ACC112 (cell line): Measurements from ENCODE around the gene SLC38A10.

Experiments
- H2AFZ ChIP-seq: fragments of 200-600 bp; sonication (generic); one replicate; pipeline ENCODE4 v1.6.0; 2017; ENCODE audit warnings: antibody characterized with exemption, low read length; ENCODE audit not compliant: unreplicated experiment
- H3K27ac ChIP-seq: fragments of 200-600 bp; sonication (generic); 2 replicates; pipeline ENCODE4 v1.5.1; 2014; ENCODE audit warnings: low read depth, mild to moderate bottlenecking, antibody characterized with exemption, low read length, moderate library complexity
- H3K27me3 ChIP-seq: fragments of 200-600 bp; sonication (generic); 2 replicates; pipeline ENCODE4 v1.6.1; 2014; ENCODE audit warnings: mild to moderate bottlenecking, antibody characterized with exemption, low read length, moderate library complexity, mixed read lengths; ENCODE audit not compliant: insufficient read depth
- H3K36me3 ChIP-seq: fragments of 200-600 bp; sonication (generic); 2 replicates; pipeline ENCODE4 v1.6.1; 2016; ENCODE audit warnings: mild to moderate bottlenecking, antibody characterized with exemption, low read length, moderate library complexity, mixed read lengths; ENCODE audit not compliant: insufficient read depth
- H3K4me1 ChIP-seq: fragments of 200-600 bp; sonication (generic); one replicate; pipeline ENCODE4 v1.6.1; 2016; ENCODE audit warnings: low read length, mixed read lengths; ENCODE audit not compliant: insufficient read depth, unreplicated experiment, control insufficient read depth
- H3K4me3 ChIP-seq: fragments of 200-600 bp; sonication (generic); 2 replicates; pipeline ENCODE4 v1.5.1; 2014; ENCODE audit warnings: mild to moderate bottlenecking, low read depth, low read length
- H3K79me2 ChIP-seq: fragments of 200-600 bp; sonication (generic); one replicate; pipeline ENCODE4 v1.6.0; 2016; ENCODE audit warnings: low read length; ENCODE audit not compliant: control insufficient read depth, unreplicated experiment, insufficient read depth

The SLC38A10 gene

DNA sequence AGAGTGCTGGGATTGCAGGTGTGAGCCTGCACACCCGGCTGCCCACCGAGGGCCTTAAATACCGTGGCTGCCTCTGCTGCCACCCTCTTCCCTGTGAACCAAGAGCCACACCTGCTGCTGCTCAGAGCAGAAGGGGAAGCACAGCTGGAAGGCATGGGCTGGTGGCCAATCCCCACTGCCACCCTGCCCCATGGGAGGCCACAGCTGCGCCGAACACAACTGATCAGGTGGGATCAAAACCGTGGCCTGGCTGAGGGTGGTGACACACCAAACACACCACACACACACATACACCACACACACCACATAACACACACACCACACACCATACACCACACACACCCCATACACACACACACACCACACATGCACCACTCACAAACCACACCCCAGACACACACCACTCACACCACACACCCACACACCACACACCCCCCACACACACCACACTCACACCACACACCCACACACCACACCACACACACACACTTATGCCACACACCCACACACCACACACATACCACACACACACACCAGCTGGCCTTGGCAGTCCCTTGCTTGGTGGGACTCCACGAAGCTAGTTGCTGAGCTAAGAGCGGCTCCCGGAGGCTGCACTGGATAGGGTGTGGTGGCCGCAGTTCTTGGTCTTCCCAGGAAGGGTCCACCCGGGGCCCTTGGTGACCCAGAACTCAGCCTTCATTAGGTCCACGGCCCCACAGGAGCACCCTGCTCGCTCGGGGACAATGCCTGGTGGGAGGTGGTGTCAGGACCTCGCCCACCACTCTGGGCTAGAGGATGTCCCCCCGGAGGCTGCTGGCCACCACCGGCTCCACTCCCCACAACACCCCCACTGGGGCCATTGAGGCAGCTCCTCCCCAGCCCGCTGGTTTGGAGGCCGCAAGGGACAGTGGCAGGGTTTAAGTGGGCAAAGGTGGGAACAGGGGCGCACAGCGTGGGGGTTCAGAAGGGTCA is 87.2 kb downstream of the SLC38A10 start:
- Histone ChIP-seq H2AFZ (no peak overlapping the region), H3K27me3 (no peaks in the 10 kb centered on the region), H3K27ac (no peak overlapping the region), H3K79me2 (no peaks in the 10 kb centered on the region), H3K36me3 (no peaks in the 10 kb centered on the region), H3K4me3 (no peak overlapping the region), H3K4me1 (no peaks in the 10 kb centered on the region)

DNA sequence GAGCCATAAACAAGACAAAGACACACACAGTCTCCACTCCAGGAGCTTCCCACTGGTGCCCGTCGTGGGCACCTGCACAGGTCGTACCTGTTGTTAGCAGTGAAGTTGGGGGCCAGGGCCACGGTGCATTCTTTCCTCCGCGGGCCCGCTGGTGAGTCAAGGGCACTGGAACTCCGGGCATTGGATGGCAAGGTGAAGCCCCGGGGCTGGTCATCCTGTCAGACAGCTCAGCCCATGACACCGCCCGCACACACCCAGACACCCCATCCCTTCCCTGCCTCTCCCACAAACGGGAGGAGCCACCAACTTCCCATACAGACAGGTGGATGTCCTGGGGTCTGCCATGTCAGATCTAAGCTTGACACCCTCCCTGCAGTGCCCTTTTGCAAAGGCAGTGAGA is 88.5 kb downstream of the SLC38A10 start:
- H3K27me3 ChIP-seq, result no peaks in the 10 kb centered on the region
- H3K36me3 ChIP-seq, result no peaks in the 10 kb centered on the region
- no peak overlapping the region for H3K4me3 ChIP-seq

DNA sequence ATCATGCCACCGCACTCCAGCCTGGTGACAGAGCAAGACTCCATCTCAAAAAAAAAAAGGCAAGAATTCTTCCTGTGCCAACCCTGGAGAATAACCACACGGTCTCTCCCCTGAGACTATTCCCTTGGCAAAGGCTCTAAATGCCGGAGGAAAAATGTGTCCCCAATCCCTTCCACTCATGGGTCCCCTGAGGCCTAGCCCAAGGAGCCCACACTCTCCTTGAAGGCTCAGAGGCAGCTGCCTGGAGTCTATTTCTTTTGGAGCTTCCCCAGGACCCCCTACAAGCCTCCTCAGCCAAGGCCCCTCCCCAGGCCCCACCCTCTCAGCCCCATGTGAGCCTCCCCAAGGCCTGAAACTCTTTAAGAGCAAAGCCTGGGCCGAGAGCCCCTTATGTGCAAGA is 88.9 kb downstream of the SLC38A10 start:
- Histone ChIP-seq H3K4me1 (no peaks in the 10 kb centered on the region), H3K4me3 (no peak overlapping the region), H3K27ac (no peak overlapping the region), H3K36me3 (no peaks in the 10 kb centered on the region), H2AFZ (no peak overlapping the region), H3K79me2 (no peaks in the 10 kb centered on the region), H3K27me3 (no peaks in the 10 kb centered on the region)

More for the DNA sequence above, 88.5 kb downstream of the SLC38A10 start:
- H2AFZ ChIP-seq, result no peak overlapping the region
- no peak overlapping the region for H3K27ac ChIP-seq
- H3K79me2 ChIP-seq, result no peaks in the 10 kb centered on the region
- no peaks in the 10 kb centered on the region for H3K4me1 ChIP-seq

DNA sequence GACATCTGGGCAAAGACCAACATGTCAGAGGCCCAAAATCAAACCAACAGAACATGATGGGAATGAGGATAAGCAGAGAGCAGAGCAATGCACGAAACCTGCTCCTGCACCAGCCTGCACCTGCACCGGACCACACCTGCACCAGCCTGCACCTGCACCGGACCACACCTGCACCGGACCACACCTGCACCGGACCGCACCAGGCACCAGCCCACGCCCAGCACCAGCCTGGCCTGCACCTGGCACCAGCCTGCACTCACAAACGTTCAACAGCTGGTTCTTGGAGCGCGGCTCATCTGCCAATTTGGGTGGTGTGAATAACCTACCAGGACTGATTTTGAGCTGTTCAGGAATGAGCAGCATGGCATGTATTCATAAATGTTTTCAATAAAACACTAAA is 90.5 kb downstream of the SLC38A10 start:
- Histone ChIP-seq H3K4me3 (no peak overlapping the region), H2AFZ (no peak overlapping the region), H3K36me3 (no peaks in the 10 kb centered on the region), H3K79me2 (no peaks in the 10 kb centered on the region), H3K4me1 (no peaks in the 10 kb centered on the region), H3K27me3 (no peaks in the 10 kb centered on the region), H3K27ac (no peak overlapping the region)

DNA sequence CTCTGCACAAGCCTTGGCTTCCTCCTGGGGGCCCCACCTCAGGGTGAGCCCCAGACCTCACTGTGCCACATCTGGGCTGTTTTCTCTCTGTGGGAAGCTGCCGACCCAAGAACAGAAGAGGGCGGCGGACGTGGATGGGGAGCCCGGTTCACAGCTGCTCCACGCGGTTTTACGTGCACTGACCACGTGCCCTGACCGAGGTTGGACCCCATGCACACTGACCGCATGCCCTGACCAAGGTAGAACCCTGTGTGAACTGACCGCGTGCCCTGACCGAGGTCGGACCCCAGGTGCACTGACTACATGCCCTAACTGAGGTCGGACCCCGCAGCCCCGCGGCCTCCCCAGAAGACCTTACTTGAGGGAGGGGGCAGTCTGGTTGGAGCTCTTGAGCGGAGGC is 92.0 kb downstream of the SLC38A10 start:
- Histone ChIP-seq H3K36me3 (no peaks in the 10 kb centered on the region), H3K27ac (no peak overlapping the region), H3K4me1 (no peaks in the 10 kb centered on the region)

DNA sequence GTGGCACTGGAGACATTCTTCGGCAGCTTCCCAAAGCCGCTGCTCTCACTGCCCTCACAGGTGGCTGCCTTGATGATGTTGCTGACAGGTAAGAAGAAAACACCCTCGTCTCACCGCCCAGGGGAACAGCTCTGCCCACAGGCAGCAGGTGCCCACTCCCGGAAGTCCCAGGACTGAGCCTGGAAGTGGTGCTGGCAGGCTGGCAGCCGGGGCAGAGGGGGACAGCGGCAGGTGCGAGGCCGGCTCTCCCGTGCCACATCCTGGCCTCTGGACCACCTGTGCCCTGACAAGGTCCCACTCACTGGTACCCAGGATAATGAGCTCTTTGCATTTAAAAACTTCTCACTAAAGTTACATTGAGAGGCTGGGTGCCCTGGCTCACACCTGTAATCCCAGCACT is 92.8 kb downstream of the SLC38A10 start:
- Histone ChIP-seq H3K27ac (no peak overlapping the region), H2AFZ (no peak overlapping the region), H3K36me3 (no peaks in the 10 kb centered on the region), H3K27me3 (no peaks in the 10 kb centered on the region), H3K4me3 (no peak overlapping the region), H3K4me1 (no peaks in the 10 kb centered on the region), H3K79me2 (no peaks in the 10 kb centered on the region)

More for the DNA sequence above, 92.0 kb downstream of the SLC38A10 start:
- Histone ChIP-seq H3K4me3 (no peak overlapping the region), H3K27me3 (no peaks in the 10 kb centered on the region), H2AFZ (no peak overlapping the region), H3K79me2 (no peaks in the 10 kb centered on the region)

DNA sequence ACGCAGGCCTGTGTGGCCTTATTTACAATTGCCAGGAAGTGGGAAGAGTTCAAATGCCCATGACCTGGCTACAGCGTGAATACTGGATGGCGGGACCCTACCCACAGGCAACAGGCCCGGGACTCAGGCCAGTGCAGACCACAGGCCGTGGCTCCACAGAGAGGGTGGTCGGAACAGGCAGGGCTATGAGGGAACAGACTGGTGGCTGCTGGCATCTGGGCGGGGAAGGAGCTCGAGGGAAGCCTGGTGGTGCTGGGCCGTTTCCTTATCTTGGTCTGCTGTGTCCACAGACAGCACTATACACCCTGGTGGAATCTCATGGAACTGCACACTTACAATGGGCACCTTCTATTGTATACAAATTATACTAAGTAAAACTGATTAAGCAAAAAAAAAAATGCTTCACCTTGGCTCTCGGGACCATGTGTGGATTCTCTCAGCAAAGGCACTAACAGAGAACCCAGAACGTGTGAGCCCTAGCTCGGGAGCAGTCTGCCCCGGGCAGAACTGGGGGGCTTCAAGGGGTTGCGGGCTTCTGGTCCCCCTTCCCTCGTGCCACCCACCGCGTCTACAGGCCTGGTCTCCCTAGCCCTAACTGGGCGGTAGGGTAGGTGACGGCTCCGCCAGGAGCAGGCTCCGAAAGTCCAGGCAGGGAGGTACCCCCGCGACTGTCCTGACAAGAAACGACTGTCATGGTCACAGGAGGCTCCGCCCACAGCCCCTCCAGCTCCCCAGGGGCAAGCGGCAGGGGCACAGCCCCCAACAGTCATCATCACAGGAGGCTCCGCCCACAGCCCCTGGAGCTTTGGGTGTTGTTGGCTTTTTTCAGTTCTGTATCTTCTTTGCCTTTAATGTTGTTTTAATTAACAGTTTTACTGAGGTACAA is 94.2 kb downstream of the SLC38A10 start:
- no peak overlapping the region for H2AFZ ChIP-seq
- no peaks in the 10 kb centered on the region for H3K4me1 ChIP-seq
- H3K36me3 ChIP-seq, result no peaks in the 10 kb centered on the region
- H3K27ac ChIP-seq, result no peak overlapping the region
- H3K4me3 ChIP-seq, result no peak overlapping the region
- H3K79me2 ChIP-seq, result no peaks in the 10 kb centered on the region
- no peaks in the 10 kb centered on the region for H3K27me3 ChIP-seq

DNA sequence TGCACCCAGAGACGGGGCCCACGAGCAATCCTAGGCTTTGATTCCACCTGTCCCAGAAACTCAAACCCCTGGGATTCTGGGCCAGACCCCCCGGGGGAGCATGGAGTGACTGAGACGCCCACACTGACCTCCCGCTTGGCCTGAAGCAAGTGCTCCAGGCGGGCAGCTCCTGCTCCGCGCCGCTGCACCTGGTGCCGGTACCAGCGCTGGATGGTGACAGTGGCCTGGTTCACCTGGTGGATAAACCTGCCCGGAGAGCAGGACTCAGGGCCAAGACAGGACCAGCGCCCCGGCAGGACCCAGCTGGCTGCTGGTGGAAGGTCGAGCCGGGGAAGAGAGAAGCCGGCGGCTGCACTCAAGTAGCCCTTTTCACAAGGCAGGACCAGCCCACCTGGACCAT is 94.9 kb downstream of the SLC38A10 start:
- no peaks in the 10 kb centered on the region for H3K79me2 ChIP-seq
- no peaks in the 10 kb centered on the region for H3K36me3 ChIP-seq

DNA sequence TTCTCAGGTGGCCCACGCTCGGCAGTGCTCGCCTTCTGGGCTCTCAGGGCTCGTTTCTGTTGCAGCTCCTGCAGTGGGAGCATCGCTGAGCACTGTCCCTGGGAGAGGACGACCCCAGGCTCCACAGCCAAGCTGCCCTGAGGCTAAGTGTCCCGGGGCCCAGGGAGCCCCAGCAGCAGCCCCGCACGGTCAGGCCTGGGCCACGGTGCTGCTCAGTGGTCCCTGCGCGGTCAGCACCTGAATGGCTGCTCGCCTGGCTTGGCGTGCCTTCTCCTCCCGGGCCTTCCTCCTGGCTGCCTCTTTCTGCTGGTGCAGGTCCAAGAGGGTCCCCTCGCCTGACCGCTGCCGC is 95.7 kb downstream of the SLC38A10 start:
- Histone ChIP-seq H3K4me1 (no peaks in the 10 kb centered on the region), H3K27ac (no peak overlapping the region), H2AFZ (no peak overlapping the region), H3K79me2 (no peaks in the 10 kb centered on the region), H3K27me3 (no peaks in the 10 kb centered on the region), H3K4me3 (no peak overlapping the region), H3K36me3 (no peaks in the 10 kb centered on the region)

More for the DNA sequence above, 94.9 kb downstream of the SLC38A10 start:
- H3K4me1 ChIP-seq, result no peaks in the 10 kb centered on the region
- H3K27ac ChIP-seq, result no peak overlapping the region
- no peak overlapping the region for H3K4me3 ChIP-seq
- no peak overlapping the region for H2AFZ ChIP-seq
- no peaks in the 10 kb centered on the region for H3K27me3 ChIP-seq

DNA sequence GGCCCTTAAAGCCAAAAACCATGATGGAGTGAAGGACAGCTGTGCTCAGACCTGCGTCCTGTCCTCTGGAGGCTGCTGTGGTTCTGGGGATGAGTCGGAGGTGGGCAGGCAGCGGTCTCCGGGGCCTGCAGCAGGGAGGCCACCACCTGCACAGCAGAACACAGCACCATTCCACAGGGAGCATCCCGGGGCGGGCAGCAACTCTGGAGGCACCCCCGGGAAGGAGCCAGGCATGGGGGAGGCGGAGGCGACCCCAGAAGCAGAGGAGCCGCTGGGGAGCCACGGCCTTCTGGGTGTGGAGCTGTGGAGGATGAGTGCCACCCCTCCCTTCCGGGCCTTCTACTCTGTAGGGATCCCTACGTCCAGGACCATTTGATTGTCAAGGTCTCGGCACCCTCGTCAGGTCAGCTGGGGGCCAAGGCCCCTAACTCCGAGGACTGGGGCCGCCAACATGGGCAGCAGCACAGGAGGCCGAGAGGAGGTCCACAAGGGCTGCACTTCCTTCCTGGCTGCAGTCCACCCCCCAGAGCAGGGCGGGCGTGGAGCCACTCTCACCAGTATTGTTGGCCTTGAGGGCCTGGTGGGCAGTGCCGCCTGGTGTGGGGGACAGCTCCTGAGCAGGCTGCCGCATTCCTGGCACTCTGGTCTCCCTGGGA is 96.2 kb downstream of the SLC38A10 start:
- H3K36me3 ChIP-seq, result no peaks in the 10 kb centered on the region
- no peaks in the 10 kb centered on the region for H3K27me3 ChIP-seq
- no peaks in the 10 kb centered on the region for H3K4me1 ChIP-seq
- H2AFZ ChIP-seq, result no peak overlapping the region
- no peak overlapping the region for H3K4me3 ChIP-seq
- no peak overlapping the region for H3K27ac ChIP-seq
- H3K79me2 ChIP-seq, result no peaks in the 10 kb centered on the region
